Measurements from ENCODE around the gene UBA3. TPM values are rescaled to one million over a fixed set of nuclear protein-coding genes. Genes with fewer than 3 reads are reported as not detected.

The UBA3 gene
- total RNA-seq, 2 donors from 2014 or later: 45.5 to 50.6 TPM

- Histone ChIP-seq H3K9me3 (no peaks in the 10 kb centered on the region), H3K27me3 (replicated peaks; ENCODE audit: insufficient read depth) (no peaks in the 10 kb centered on the region), H3K4me3 (no peak overlapping the region), H3K36me3 (no peaks in the 10 kb centered on the region), H3K4me1 (replicated peaks) (no peaks in the 10 kb centered on the region), H3K27ac (no peak overlapping the region)
- intact Hi-C loops (cut with DNase I): no loop called here
- TF ChIP-seq POLR2A (IDR thresholded peaks at IDR 0.05): no peak
- TF ChIP-seq CTCF (IDR thresholded peaks at IDR 0.05): no peak
- WGBS: 17% methylated on average over 3 of the region's 3 CpGs
- no peak for DNase-seq (ENCODE audit: low spot score)
Measured at GRCh38 chr3:69105320-69105719, 25.2 kb upstream of the UBA3 start.

GRCh38 chr3:69104586-69104985, 24.4 kb upstream of the UBA3 start:
- TF ChIP-seq CTCF (IDR thresholded peaks at IDR 0.05): no peak
- TF ChIP-seq POLR2AphosphoS5 (IDR thresholded peaks at IDR 0.05): no peak
- TF ChIP-seq POLR2A (IDR thresholded peaks at IDR 0.05): no peak
- Histone ChIP-seq H3K36me3 (no peaks in the 10 kb centered on the region), H3K27me3 (replicated peaks; ENCODE audit: insufficient read depth) (no peaks in the 10 kb centered on the region), H3K27ac (no peak overlapping the region), H3K9me3 (no peaks in the 10 kb centered on the region), H3K4me1 (replicated peaks) (no peaks in the 10 kb centered on the region), H3K4me3 (no peak overlapping the region)
- DNase-seq (ENCODE audit: low spot score): no peak
- intact Hi-C loops (cut with DNase I): no loop called here
- WGBS: 46% methylated on average over 8 of the region's 8 CpGs

- no peaks in the 10 kb centered on the region for H3K27me3 ChIP-seq (replicated peaks; ENCODE audit: insufficient read depth)
- 92% methylated on average over 3 of the region's 3 CpGs for WGBS
- TF ChIP-seq POLR2AphosphoS5 (IDR thresholded peaks at IDR 0.05): no peak
- no peak for TF ChIP-seq POLR2A (IDR thresholded peaks at IDR 0.05)
- TF ChIP-seq CTCF (IDR thresholded peaks at IDR 0.05): no peak
- DNase-seq (ENCODE audit: low spot score): no peak
- H3K4me1 ChIP-seq (replicated peaks): no peaks in the 10 kb centered on the region
- H3K9me3 ChIP-seq: no peaks in the 10 kb centered on the region
- no peaks in the 10 kb centered on the region for H3K36me3 ChIP-seq
- H3K4me3 ChIP-seq: no peak overlapping the region
- intact Hi-C loops (cut with DNase I): no loop called here
- H3K27ac ChIP-seq: no peak overlapping the region
Measured at GRCh38 chr3:69103123-69103522, 23.0 kb upstream of the UBA3 start.

- TF ChIP-seq CTCF (IDR thresholded peaks at IDR 0.05) (no peak), POLR2AphosphoS5 (IDR thresholded peaks at IDR 0.05) (no peak), POLR2A (IDR thresholded peaks at IDR 0.05) (no peak)
- Histone ChIP-seq H3K27me3 (replicated peaks; ENCODE audit: insufficient read depth) (no peaks in the 10 kb centered on the region), H3K4me3 (no peak overlapping the region), H3K27ac (no peak overlapping the region), H3K4me1 (replicated peaks) (no peaks in the 10 kb centered on the region), H3K36me3 (no peaks in the 10 kb centered on the region), H3K9me3 (no peaks in the 10 kb centered on the region)
- DNase-seq (ENCODE audit: low spot score): no peak
- intact Hi-C loops (cut with DNase I): no loop called here
- WGBS: 95% methylated on average over 4 of the region's 4 CpGs
Measured at GRCh38 chr3:69102384-69102783, 22.2 kb upstream of the UBA3 start.

GRCh38 chr3:69099576-69099975, 19.4 kb upstream of the UBA3 start:
- Histone ChIP-seq H3K27me3 (replicated peaks; ENCODE audit: insufficient read depth) (no peaks in the 10 kb centered on the region), H3K4me3 (no peak overlapping the region), H3K4me1 (replicated peaks) (peaks cover 4% of the 10 kb centered on the region), H3K36me3 (no peaks in the 10 kb centered on the region), H3K9me3 (no peaks in the 10 kb centered on the region), H3K27ac (no peak overlapping the region)
- WGBS: 87% methylated on average over 4 of the region's 4 CpGs
- intact Hi-C loops (cut with DNase I): no loop called here
- TF ChIP-seq POLR2AphosphoS5 (IDR thresholded peaks at IDR 0.05): no peak
- TF ChIP-seq POLR2A (IDR thresholded peaks at IDR 0.05): no peak
- DNase-seq (ENCODE audit: low spot score): no peak
